ENCODE data around the gene CTCFL.

GRCh38 chr20:57564951-57565642 lies 40.2 kb upstream of the CTCFL start:
- no peak for TF ChIP-seq CTCF (conservative IDR thresholded peaks at IDR 0.05; ENCODE audit: low read length)
- no peak for TF ChIP-seq EZH2phosphoT487 (IDR thresholded peaks at IDR 0.05; ENCODE audit: borderline replicate concordance, low read depth, low read length)

Measured in OCI-LY7 (cell line).